Stimulated activated CD8-positive, alpha-beta memory T cell treated with anti-CD3 and anti-CD28 coated beads, Interleukin-4, amount 100 ng/mL, for 48 hours (primary cell): ENCODE measurements around the gene CSN1S1.
"Not testable (repeated sequence)": the region's sequence is repeated elsewhere in the genome, so short reads cannot be mapped to it uniquely, and the experiment has no call there.

ENCODE experiments used
- DNase-seq: peaks from one replicate; pipeline ENCODE4 v3.0.0-alpha.2; 2020

CSN1S1 gene

GRCh38 chr4:69930768-69931167, at the start of gene CSN1S1:
CSN1S1 (plus strand) TSS chr4:69931068; CDS start chr4:69932556, 1,488 bp downstream.
- no peak for DNase-seq

GRCh38 chr4:69881173-69881773, 49.6 kb upstream of the CSN1S1 start:
- peak; percentile 29 for DNase-seq

GRCh38 chr4:69882150-69882549, 48.7 kb upstream of the CSN1S1 start:
- no peak for DNase-seq

GRCh38 chr4:69888336-69888735, 42.5 kb upstream of the CSN1S1 start:
- no peak for DNase-seq

- no peak for DNase-seq
These were observed 36.7 kb upstream of the CSN1S1 start for GRCh38 chr4:69894186-69894585.

GRCh38 chr4:69894721-69895120, 36.1 kb upstream of the CSN1S1 start:
- no peak for DNase-seq

GRCh38 chr4:69896530-69897116, 34.2 kb upstream of the CSN1S1 start:
- DNase-seq: no peak

- no peak for DNase-seq
These were observed 23.7 kb upstream of the CSN1S1 start for GRCh38 chr4:69907151-69907550.

GRCh38 chr4:69909195-69909594, 21.7 kb upstream of the CSN1S1 start:
- no peak for DNase-seq

- no peak for DNase-seq
These were observed 20.7 kb upstream of the CSN1S1 start for GRCh38 chr4:69910016-69910782.

GRCh38 chr4:69920874-69921273, 10.0 kb upstream of the CSN1S1 start:
- DNase-seq: no peak

- not testable (repeated sequence) for DNase-seq
These were observed 7.0 kb upstream of the CSN1S1 start for GRCh38 chr4:69923782-69924410.

GRCh38 chr4:69934150-69934549, 3.3 kb downstream of the CSN1S1 start:
- no peak for DNase-seq

GRCh38 chr4:69936566-69936965, 5.7 kb downstream of the CSN1S1 start:
- DNase-seq: no peak

GRCh38 chr4:69951602-69952001, 20.7 kb downstream of the CSN1S1 start:
- no peak for DNase-seq

- DNase-seq: no peak
These were observed 26.3 kb downstream of the CSN1S1 start for GRCh38 chr4:69957209-69957608.

- no peak for DNase-seq
These were observed 34.8 kb downstream of the CSN1S1 start, which contains the start of gene CSN2 for GRCh38 chr4:69965628-69966027. CSN2 (minus strand) TSS chr4:69965728; CDS start chr4:69960995, 4,733 bp downstream.

GRCh38 chr4:69970071-69970470, 39.2 kb downstream of the CSN1S1 start:
- no peak for DNase-seq

- no peak for DNase-seq
These were observed 43.8 kb downstream of the CSN1S1 start for GRCh38 chr4:69974631-69975030.

- DNase-seq: no peak
These were observed 46.7 kb downstream of the CSN1S1 start for GRCh38 chr4:69977582-69977981.

- DNase-seq: no peak
These were observed 53.2 kb downstream of the CSN1S1 start for GRCh38 chr4:69984030-69984443.

GRCh38 chr4:69986663-69987062, 55.8 kb downstream of the CSN1S1 start:
- no peak for DNase-seq

GRCh38 chr4:69991016-69991415, 60.1 kb downstream of the CSN1S1 start:
- DNase-seq: no peak

GRCh38 chr4:69994782-69995181, 63.9 kb downstream of the CSN1S1 start:
- no peak for DNase-seq
